AG04449 (cell line): ENCODE measurements around the gene PAAF1.

ENCODE experiments used
- CTCF ChIA-PET: fragments of 350-600 bp; formaldehyde crosslinking; extraction: SDS; loops from one replicate; lab custom pipeline; 2021; ENCODE audit warnings: antibody characterized with exemption; lab: Yijun Ruan, JAX
- POLR2A ChIA-PET: fragments of 400-600, 350-600 bp; formaldehyde crosslinking; extraction: SDS; loops from one replicate; lab custom pipeline; 2020; ENCODE audit warnings: antibody characterized with exemption, inconsistent platforms; lab: Yijun Ruan, JAX
- DNase-seq: peaks from one replicate; pipeline ENCODE4 v3.0.0-alpha.2; 2010; ENCODE audit warnings: low read depth, low spot score
- H3K4me3 ChIP-seq: 2 replicates; pipeline ENCODE4 v1.5.1; 2011; ENCODE audit warnings: low read depth, mild to moderate bottlenecking, control low read depth, low read length
- TF ChIP-seq, protein P1 (sequence below): IDR thresholded peaks from one replicate; pipeline ENCODE4 v1.5.1; 2011; ENCODE audit warnings: mild to moderate bottlenecking, moderate library complexity, low read length, control low read depth, inconsistent platforms; ENCODE audit not compliant: insufficient read depth; ENCODE audit errors: missing control alignments

PAAF1 gene

DNA sequence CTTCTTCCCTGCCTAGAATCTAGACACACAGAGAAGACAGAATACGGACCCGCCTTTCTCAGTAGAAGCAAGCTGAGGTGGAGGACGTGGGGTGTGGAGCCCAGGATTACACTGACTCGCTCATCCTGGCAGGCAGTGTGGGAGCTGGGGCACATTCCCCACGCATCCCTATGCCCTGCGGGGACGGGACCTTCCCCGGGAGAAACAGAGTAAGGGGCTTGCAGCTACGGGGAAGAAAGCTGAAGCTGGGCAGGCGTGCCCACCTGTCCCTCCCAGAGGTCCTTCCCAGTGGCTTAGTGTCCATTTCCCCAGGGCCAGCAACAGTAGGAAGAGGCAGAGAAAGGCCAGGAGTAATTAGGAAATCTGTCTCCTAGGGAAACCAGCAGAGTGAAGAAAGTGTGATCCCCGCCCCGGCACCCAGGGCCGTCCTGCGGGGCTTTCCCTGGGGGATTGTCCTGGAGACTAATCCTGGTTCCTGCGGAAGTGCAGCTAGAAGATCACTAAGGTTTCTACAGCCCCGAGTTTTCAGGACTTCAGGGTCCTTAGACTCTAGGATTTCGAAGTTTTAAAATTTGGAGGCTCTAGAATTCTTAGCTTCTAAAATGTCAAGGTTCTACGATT lies 81.8 kb downstream of the PAAF1 start:
- ChIA-PET CTCF (no interaction called here), POLR2A (no interaction called here)
- no peak for DNase-seq
- TF ChIP-seq, protein P1, sequence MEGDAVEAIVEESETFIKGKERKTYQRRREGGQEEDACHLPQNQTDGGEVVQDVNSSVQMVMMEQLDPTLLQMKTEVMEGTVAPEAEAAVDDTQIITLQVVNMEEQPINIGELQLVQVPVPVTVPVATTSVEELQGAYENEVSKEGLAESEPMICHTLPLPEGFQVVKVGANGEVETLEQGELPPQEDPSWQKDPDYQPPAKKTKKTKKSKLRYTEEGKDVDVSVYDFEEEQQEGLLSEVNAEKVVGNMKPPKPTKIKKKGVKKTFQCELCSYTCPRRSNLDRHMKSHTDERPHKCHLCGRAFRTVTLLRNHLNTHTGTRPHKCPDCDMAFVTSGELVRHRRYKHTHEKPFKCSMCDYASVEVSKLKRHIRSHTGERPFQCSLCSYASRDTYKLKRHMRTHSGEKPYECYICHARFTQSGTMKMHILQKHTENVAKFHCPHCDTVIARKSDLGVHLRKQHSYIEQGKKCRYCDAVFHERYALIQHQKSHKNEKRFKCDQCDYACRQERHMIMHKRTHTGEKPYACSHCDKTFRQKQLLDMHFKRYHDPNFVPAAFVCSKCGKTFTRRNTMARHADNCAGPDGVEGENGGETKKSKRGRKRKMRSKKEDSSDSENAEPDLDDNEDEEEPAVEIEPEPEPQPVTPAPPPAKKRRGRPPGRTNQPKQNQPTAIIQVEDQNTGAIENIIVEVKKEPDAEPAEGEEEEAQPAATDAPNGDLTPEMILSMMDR: no peak
- H3K4me3 ChIP-seq: no peak overlapping the region

DNA sequence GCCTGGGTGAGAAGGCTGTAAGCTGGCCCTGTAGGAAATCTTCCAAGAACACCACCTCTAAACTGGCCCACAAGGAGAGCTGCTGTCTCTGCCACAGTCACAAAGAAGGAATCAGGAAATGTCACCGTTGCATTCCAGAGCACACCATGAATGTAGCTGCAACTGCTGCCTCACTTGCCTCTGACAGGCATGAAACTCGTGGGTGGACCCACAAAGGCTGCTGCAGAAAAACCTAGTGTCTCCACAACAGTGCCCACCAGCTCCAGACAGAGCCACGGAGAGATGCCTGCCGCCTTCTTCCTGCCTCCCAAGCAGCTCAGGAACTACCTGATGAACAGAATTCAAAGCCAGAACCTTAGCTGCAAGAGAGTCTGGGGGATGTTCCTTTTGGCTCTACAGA lies 84.5 kb downstream of the PAAF1 start:
- DNase-seq: no peak
- POLR2A ChIA-PET: no interaction called here
- H3K4me3 ChIP-seq: no peak overlapping the region
- TF ChIP-seq, protein P1: no peak
- CTCF ChIA-PET: interaction anchor here (0.9 to 1.0 kb wide), 2 partner anchors 9 to 10 kb away, joined by 3 to 4 read pairs; no protein-coding TSS in a partner anchor

DNA sequence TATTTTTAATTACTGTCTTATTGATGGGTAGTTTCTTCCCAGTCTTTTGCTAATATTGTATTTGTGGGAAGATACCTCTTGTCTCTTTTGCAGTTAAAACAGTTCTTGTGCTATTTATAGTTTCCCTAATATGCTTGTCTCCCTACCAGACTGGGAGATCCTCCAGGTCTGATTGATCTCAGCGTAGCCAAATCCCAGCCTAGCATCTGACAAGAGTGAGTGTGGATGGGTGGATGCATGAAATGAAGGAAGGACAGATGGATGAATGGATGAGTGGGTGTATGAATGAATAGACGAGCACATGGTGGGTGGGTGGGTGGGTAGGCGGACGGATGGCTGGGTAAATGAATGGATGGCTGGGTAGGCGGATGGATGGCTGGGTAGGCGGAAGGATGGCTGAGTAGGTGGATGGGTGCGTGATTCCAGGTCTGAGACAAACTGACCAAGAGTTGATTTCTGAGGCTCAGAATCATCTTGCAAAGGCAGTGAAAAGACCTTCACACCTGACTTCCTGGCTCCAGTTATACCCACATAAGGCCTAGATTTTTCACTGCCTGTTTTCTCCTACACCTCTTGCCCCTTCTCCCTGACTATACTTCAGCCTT lies 85.4 kb downstream of the PAAF1 start:
- no peak for DNase-seq
- ChIA-PET POLR2A (no interaction called here), CTCF (interaction anchor here (0.7 to 9.1 kb wide), 4 partner anchors 8 to 488 kb away, joined by 3 to 105 read pairs (median 8); partner anchors contain the start of gene UCP2)
- TF ChIP-seq, protein P1: no peak
- no peak overlapping the region for H3K4me3 ChIP-seq

DNA sequence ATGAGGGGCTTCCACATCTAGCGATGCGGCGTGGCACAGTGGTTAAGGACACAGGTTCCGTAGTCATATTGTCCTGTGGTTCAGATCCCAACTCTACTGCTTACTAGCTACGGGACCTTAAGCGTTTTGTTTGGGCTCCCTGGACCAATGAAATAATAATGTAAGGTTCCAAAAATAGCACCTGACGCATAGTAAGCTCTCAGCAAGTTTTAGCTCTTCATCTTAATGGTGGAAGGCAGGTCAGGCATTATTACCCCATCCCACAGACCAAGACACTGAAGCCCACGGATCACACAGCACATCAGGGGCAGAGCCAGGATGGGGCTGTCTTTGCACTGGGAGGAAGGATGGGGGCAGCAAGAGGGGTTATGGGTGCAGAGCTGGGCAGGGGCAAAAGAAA lies 87.1 kb downstream of the PAAF1 start:
- no peak overlapping the region for H3K4me3 ChIP-seq
- TF ChIP-seq, protein P1: no peak
- ChIA-PET POLR2A (no interaction called here), CTCF (interaction anchor here (0.6 to 9.1 kb wide), 61 partner anchors 9 to 540 kb away, joined by 3 to 105 read pairs (median 4); partner anchors contain the start of genes C2CD3, PGM2L1, PPME1 and UCP2)
- DNase-seq: no peak

DNA sequence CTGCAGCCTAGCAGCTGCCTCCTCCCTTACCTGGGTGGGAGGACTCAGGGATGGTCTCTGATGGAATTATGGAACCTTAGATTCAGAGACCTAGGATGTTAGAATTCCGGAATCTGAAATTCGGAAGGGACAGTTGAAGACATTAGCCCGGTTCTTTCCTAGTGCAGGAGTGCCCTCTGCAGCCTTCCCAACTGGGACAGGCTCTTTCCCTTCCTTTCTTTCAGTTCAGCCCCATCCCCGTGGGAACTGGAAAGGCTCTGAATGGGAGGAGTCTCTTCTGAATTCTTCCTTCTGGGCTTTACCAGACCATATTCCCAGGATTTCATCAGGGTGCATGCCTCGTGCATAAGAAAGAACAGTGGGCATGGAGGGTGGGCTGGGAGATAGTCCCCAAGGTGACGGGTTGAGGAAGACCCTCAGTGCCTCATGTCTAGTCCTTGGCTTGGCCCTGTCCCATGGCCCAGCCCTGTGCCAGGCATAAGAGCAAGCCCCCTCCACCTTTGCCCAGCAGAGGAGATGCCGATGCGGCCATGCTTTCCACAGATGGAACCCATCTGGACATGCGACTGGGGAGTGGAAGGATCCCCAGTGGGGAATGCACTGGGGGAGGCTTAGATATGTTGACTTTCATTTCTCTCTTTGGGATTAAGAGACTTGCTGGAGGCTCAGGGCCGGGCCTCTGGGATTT lies 88.4 kb downstream of the PAAF1 start:
- ChIA-PET CTCF (interaction anchor here (0.6 to 9.1 kb wide), 21 partner anchors 10 to 485 kb away, joined by 3 to 105 read pairs (median 6); partner anchors contain the start of genes C2CD3, PPME1 and UCP2), POLR2A (no interaction called here)
- DNase-seq: no peak
- peak overlapping the region; percentile 13 for H3K4me3 ChIP-seq
- TF ChIP-seq, protein P1: no peak

DNA sequence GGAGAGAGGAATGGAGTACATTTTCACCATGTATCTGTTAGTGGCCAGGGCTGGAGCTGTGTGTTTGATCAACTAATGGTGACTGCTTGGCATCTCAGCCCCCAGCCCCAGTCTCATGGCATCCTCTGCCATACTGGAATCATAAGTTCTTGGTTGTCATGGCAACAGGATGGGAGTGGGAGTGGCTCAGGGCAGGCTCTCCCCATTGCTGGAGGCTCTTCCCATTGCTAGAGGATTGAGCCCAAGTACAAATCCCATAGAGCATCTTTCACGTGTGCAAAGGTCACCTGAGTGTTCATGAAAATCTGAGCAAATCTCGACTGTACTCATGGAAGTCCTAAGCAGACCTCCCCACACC lies 88.9 kb downstream of the PAAF1 start:
- CTCF ChIA-PET: interaction anchor here (1.1 to 9.1 kb wide), 3 partner anchors 11 to 37 kb away, joined by 3 to 105 read pairs (median 25); partner anchors contain the start of gene UCP2
- POLR2A ChIA-PET: no interaction called here
- TF ChIP-seq, protein P1: no peak
- DNase-seq: no peak
- no peak overlapping the region for H3K4me3 ChIP-seq
